NCI-H510A (cell line): ENCODE measurements around the gene TLR5.
"Not testable (repeated sequence)": the region's sequence is repeated elsewhere in the genome, so short reads cannot be mapped to it uniquely, and the experiment has no call there.

Source experiments
- DNase-seq: peaks from one replicate; lab custom pipeline; 2025; lab: John Stamatoyannopoulos, UW

Gene TLR5, protein sequence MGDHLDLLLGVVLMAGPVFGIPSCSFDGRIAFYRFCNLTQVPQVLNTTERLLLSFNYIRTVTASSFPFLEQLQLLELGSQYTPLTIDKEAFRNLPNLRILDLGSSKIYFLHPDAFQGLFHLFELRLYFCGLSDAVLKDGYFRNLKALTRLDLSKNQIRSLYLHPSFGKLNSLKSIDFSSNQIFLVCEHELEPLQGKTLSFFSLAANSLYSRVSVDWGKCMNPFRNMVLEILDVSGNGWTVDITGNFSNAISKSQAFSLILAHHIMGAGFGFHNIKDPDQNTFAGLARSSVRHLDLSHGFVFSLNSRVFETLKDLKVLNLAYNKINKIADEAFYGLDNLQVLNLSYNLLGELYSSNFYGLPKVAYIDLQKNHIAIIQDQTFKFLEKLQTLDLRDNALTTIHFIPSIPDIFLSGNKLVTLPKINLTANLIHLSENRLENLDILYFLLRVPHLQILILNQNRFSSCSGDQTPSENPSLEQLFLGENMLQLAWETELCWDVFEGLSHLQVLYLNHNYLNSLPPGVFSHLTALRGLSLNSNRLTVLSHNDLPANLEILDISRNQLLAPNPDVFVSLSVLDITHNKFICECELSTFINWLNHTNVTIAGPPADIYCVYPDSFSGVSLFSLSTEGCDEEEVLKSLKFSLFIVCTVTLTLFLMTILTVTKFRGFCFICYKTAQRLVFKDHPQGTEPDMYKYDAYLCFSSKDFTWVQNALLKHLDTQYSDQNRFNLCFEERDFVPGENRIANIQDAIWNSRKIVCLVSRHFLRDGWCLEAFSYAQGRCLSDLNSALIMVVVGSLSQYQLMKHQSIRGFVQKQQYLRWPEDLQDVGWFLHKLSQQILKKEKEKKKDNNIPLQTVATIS

DNA sequence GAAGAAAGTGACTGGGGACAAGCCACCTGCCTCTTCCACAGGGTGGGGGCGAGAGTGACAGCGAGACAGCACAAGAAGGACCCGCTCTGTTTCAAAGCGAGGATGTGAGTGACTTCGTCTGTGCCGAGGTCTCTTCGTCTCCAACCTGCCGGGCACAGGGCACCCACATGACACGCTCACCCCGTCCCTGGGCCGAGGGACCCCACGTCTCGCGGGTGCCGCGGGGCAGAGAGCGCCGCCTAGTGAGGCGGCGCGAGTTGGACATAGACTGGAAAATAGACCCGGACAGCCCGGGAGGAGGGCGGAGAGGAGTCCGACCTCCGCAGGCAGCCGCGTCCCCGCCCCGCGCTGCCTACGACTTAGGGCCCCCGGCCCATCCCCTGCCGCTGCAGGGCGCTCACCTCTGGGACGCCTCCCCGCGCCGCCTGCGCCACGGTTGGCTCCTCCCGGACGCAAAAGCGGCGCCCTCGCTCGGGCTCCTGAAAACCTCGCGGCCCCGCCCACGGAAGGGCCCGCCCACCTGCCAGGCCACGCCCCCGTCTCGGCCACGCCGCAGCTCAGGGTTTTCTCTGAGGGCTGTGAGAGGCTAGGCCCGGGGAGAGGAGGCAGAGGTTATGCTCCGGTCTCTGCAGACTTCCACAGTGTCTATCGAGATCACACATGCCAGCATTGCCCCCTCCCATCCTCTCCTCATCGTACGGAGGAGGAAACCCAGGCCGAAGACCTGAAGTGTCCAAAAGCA is at the start of gene TLR5:
Gene TLR5, minus strand, starts transcription at position 454 of the 742 bp plus-strand sequence. CDS start 30,217 bp downstream, outside the sequence.
- DNase-seq = peak; percentile 88

DNA sequence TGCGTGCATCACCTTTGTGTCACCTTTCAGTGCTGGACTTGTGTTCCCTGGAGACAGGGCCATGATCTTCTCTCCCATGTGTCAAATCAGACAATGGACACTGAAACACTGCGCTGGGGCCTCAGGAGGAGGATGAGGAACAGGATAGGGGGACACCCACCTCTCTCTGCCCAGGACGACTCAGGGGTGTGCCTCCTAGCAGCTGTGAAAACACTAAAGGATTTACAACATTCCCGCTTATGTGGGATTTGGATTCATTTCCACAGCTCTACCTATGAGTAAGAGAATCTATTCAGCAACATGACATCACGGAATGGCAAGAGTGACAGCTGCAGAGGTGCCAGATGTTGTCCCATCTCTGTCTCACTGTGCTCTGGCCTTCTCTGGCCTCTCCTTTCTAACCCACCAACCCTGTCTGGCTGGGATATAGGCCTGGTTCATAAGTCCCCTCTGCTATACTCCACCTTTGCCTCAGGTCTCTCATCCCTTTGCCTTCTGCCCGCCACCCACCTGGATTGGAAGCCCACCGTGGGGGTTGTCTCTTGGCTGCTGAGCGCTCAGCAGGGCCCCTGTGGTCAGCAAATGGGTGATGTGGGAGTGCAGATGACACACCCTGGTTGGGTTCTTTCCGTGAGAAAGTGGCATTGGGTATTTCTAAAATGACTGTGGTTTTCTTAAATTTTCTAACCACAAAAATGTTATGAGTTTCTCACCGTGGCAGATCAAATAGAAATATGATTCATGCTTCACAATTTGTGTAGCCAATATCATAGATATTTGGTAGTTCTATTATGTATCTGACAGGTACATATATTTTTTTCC is 47.1 kb upstream of the TLR5 start:
- no peak for DNase-seq

DNA sequence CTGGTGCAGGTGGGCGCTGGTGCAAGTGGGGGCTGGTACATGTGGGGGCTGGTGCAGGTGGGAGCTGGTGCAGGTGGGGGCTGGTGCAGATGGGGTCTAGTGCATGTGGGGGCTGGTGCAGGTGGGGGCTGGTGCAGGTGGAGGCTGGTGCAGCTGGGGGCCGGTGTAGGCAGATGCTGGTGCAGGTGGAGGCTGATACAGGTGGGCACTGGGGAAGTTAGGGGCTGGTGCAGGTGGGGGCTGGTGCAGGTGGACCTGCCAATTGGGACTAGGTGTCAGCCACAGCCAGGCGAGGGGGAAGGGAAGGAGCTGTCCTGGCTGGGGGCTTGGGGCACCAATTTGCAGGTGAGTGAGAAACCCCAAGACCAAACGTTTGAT is 46.5 kb upstream of the TLR5 start:
- DNase-seq = no peak

DNA sequence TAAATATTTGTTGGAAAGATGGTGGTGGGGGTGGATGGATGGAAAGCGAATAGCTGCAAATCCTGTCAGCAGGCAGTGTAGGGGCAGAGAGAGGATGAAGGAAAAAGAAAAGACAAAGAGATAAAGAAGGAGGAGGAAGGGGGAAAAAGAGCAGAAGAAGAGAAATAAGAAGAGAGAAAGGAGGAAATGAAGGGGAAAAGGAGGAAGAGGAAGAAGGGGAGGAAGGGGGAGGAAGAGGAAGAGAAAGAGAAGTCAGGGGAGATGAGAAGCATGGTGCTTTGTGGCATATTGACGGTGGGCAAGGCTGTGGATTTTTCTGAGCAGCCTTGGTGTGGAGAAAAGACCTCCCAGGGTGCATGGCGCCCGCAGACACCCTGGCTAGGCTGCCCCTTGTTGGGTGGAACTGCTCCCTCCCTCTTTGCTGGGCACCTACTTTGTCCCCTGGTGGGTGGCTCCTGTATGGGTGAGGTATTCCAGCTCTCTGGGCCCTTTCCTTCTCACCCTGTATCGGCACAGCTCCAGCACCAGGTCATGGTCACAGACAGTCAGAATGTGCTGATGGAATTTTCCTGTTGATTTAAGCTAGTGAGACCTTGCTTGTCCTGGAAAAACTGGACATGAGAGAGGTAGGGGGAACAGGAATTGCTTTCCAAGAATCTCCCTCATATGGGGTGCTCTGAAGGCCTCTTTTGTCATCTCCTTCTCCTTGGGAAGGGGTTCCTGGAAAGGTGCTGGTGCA is 45.7 kb upstream of the TLR5 start:
- no peak for DNase-seq

DNA sequence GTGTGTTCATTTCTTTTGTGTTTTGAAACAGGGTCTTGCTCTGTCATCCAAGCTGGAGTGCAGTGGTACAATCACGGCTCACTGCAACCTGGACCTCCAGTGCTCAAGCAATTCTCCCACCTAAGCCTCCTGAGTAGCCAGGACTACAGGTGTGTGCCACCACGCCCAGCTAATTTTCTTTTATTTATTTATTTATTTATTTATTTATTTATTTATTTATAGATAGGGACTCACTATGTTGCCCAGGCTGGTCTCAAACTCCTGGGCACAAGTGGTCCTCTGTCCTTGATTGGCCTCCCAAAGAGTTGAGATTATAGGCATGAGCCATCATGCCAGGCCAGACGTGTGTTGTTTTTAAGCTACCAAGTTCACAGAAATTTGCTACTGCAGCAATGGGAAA is 43.8 kb upstream of the TLR5 start:
- DNase-seq = no peak

DNA sequence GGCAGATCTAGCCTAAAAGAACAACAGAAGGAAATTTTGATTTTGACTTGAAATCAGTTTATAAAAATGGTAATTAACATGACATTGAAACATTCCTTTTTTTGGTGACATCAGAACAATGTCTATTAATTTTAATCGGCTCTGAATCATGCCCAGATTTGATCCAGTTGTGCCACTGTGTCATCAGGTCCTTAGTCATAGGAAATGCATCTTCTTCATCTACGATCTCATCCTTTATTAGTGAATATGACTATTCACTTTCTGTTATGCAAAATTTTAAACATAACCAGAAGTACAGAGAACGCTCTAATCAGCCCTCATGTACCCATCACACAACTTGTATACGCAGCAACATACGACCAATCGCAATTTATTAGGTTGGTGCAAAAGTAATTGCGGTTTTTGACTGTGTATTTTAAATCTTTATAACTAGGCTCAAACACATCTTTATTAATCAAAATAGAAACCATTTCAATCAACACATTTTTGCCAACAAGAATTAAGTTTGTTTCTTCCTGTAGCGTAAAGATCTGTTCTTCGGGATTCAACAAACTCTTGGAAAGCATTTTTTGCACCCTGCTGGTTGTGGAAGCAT is 40.3 kb upstream of the TLR5 start:
- DNase-seq = no peak

DNA sequence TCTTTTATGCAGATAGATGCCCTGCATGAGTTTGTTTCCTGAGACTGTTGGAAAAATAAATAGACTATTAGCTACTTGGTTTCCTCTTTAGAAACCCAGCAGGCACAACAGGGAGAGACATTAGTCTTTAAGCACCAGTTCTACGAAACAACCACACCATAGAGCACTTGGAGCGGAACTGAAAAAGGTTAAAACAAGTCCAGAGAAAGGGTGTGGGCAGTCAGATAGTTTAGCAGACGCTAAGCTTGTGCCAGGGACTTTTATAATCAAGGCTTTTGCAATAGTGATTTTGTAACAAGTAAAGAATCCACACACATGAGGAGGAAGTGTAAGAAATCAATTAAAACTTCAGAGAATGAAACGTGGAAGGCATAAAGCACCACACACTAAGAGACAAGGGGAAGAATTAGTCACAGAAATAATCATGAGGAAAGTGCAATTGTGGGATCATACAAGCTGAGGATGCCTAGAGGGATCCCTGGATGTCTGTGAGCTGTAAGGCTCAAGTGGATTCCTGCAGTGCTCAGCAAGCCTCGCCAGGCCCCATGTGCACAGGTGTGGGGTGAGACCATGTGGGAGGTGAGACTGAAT is 37.8 kb upstream of the TLR5 start:
- no peak for DNase-seq

DNA sequence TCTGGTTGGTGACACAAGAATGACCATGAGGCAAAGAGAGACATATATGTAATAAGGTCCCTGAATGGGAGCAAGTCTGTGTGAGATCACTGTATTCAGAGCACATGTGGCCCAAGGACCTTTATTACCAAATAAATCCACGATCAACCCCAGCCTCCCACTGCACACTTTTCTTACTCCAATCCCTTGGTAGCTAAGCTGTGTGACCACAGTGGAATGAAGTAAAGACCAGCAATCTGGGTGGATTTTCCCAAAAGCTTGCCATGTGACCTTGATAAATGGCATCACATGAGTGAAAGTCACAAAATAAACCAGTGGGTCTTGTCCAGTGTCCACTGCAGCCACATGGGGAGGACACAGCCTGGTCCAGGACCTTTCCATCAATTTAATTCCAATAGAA is 36.7 kb upstream of the TLR5 start:
- no peak for DNase-seq

DNA sequence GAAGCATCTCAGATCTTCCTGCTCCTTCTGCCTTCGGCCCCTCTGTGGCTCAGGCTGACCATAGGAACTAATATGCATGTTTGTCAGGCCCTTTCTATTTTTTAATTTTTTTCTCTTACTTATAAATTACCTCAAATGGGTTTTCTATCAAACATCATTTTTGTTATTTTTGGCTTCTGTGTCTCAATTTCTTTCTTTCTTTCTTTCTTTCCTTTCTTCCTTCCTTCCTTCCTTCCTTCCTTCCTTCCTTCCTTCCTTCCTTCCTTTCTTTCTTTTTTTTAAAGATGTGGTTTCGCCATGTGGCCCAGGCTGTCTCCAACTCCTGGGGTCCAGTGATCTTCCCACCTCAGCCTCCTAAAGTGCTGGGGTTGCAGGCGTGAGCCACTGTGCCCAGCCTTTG is 36.2 kb upstream of the TLR5 start:
- no peak for DNase-seq

DNA sequence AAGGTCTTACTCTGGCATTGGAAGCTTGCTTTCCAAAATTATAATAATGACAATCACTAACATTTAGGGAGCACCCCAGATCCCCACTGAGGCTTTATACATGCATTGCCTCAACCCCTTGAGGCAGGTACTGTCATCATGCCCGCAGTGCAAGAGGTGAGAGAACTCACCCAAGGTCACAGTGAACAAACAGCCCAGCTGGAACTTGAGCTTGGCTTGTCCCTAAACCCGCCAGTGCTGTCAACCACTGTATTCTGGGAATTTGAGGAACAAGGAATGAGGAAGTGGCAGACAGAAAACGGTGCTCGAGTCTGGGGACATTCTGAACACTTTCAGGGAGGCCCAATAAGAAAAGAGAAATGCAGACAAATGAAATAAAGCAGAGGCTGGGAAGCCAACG is 34.6 kb upstream of the TLR5 start:
- no peak for DNase-seq

DNA sequence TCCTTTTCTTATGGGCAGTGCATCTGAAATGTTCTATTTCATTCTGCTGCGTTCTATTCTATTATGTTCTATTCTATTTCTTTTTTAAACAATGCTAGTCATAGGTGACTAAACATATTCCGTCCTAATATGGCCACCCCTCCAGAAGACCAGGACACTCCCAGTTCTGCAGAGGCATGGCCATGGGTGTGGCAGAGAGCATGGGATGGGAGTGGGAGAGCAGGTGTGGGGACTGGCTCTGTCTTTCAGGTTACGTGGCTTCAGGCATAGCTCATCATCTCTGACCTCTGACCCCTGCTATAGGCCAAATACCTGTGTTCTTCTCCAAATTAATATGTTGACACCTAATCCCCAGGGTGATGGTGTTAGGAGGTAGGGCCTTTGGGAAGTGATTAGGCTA is 33.4 kb upstream of the TLR5 start:
- DNase-seq = no peak

DNA sequence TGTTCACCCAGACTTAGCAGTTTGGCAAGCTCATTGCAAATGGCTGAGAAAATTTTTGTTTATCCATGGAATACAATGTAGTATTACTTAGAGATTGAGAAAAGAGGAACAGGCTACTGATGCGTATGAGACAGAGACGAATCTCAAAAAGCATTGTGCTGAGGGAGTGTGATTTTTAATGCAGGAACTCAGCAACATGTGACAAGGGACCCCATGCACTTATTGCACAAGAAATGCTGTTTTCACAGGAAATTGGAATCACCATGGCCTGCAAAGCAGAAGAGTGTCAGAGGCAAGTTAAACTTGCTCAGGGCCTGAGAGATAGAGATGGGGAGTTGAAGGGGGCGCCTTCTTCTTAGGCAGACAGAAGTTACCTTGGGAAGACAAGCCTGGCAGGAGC is 32.6 kb upstream of the TLR5 start:
- DNase-seq = no peak

DNA sequence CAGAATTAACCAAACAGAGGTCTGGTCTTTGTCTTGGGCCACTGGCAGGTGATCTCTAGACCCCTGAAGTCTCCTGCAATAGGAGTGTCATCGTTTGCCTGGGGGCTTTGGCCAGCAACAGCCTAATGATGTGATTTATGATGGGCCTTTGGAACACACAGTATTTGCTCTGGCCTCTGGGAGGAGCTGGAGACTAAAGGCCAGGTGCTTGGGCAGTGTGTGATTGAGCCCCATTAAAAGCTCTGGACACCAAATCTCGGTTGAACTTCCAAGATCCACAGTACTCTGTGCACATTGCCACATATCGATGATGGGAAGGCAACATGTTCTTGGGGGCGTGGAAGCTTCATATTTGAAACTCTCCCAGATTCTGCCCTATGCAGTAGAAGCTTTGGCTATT is 32.0 kb upstream of the TLR5 start:
- no peak for DNase-seq

DNA sequence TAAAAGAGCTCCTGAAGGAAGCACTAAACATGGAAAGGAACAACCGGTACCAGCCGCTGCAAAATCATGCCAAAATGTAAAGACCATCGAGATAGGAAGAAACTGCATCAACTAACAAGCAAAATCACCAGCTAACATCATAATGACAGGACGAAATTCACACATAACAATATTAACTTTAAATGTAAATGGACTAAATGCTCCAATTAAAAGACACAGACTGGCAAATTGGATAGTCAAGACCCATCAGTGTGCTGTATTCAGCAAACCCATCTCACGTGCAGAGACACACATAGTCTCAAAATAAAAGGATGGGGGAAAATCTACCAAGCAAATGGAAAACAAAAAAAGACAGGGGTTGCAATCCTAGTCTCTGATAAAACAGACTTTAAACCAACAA is 26.4 kb upstream of the TLR5 start:
- not testable (repeated sequence) for DNase-seq

DNA sequence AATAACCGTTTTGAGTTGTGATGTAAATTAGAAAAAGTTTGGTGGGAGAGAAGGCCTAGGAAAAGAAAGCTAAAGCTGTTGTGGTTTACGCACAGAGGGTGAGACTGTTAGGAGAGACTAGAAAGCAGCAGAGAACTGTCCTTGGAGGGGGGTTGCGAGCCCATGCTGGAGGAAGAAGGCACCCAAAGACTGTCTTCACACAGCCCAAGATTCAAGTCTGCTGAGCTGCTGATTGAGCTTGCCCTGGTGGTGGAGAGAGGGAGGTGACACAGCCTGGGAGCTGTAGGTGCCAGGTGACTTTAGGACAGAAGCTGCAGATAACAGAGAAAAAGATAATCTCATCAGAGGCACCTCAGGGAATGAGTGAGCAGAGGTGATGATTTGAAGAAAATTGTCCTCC is 18.3 kb upstream of the TLR5 start:
- DNase-seq = no peak

DNA sequence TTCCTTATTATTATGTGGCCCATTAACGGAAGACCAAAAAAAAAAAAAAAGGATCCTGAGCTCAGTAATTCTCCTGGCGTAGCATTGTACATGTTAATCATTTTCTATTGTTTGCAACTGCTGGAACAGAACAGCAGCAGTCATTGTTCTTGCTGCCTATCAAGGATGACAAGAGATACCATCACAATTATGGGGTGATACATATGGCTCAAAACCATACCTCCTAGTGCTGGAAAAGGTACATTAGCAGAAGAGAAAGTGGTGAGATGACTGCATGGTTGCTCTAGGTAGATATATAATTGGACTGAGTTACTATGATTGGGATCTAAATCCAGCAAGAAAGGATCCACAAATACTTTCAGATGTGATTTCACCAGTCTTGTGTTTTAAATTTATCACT is 13.3 kb upstream of the TLR5 start:
- DNase-seq = no peak

DNA sequence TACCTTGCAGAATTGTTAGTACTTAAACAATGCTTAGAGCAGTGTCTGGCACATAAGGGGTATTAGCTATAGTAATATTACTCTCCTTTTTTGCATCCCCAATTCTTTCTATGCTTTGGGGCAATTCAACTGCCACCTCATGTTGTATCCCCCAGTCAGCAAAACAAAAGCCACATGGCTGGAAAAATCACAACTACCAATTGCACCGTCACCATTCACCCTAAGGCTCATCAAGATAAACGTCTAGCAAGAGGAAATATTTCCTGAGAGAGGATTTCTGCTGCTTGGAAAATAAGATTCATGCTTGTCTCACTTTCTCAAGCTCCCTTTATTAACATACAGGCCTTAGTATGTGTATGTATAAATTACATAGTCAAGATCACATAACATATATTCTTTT is 12.1 kb upstream of the TLR5 start:
- DNase-seq = no peak

DNA sequence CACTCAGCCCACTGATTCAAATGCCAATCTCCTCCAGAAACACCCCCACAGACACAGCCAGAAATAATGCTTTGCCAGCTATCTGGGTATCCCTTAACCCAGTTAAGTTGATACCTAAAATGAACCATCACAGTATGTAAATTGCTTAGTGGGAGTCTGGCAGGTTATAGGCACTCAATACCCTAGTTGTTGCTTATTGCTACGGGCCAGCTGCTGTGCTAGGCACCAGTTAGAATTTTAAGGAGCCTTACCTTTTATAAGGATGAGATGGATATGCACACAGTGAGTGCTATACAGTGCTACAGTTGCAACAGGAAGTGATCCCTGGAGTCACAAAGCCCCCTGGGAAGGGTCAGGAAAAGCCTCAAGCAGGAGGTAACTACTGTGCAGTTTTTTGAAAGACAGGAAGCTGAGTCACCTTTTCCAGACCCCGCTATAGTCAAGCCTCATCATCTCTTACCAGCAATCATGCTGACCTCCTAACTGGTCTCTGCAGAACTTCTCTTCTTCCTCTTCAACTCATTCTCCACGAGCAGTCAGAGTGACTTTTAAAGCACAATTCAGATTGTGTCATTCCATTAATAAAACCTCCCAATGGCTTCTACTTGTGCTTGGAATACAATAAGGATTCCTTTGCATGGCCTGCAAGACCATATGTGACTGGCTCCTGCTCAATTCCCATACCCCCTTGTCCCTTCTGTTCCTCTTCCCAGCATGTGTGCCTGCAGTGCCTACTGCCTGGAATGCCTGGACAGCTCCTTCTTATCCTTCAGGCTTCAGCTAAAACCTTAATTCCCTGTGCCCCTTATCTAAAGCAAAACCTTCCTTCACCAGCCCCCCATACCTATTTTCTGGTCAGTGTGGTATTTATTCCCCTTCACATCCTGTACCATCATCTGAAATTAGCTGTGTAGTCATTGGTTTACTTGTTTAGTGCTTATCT is 10.4 kb upstream of the TLR5 start:
- no peak for DNase-seq

DNA sequence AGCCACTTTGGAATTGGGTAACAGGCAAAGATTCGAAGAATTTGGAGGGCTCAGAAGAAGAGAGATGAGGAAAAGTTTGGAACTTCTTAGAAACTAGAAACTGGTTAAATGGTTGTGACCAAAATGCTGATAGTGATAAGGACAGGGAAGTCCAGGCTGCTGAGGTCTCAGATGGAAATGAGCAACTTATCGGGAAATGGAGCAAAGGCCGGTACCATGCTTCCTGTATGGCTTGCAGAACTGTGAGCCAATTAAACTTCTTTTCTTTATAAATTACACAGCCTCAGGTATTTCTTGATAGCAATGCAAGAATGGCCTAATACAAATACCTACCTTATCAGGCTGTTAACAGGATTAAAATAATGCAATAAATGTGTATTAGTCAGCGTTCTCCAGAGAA is 9.4 kb upstream of the TLR5 start:
- no peak for DNase-seq
